ENCODE measurements around the gene PMVK.
A peak's percentile ranks its signal among the peaks of the same experiment; 100 is the strongest.

The PMVK gene

GRCh38 chr1:154881820-154882535 is 54.5 kb downstream of the PMVK start:
- no peak for DNase-seq (ENCODE audit: low read depth in 3 of 3)

- DNase-seq (ENCODE audit: low read depth in 3 of 3), result no peak
These were observed 55.8 kb downstream of the PMVK start for GRCh38 chr1:154880671-154881070.

- DNase-seq (ENCODE audit: low read depth in 3 of 3), result no peak
These were observed 57.5 kb downstream of the PMVK start for GRCh38 chr1:154879038-154879421.

GRCh38 chr1:154878371-154879037 is 58.0 kb downstream of the PMVK start:
- DNase-seq (ENCODE audit: low read depth in 3 of 3), result peak; percentile 47 to 70 (median 55)

GRCh38 chr1:154877370-154877974 is 59.0 kb downstream of the PMVK start:
- no peak for DNase-seq (ENCODE audit: low read depth in 3 of 3)

GRCh38 chr1:154876842-154877369 is 59.6 kb downstream of the PMVK start:
- DNase-seq (ENCODE audit: low read depth in 3 of 3), result no peak
